SKM-1 (cell line): ENCODE measurements around the gene PSME2.

Source experiments
- DNase-seq: peaks from one replicate; lab custom pipeline; 2025; ENCODE audit not compliant: unreplicated experiment; lab: John Stamatoyannopoulos, UW

The PSME2 gene

GRCh38 chr14:24095271-24096068, 50.9 kb downstream of the PSME2 start:
- DNase-seq: peak; percentile 6

- DNase-seq: no peak
These were observed 51.6 kb downstream of the PSME2 start for GRCh38 chr14:24094841-24095270.

GRCh38 chr14:24093901-24094840, 52.2 kb downstream of the PSME2 start, which contains the start of gene PCK2:
Gene PCK2 (plus strand): TSS chr14:24094311. CDS start chr14:24094406, 95 bp downstream.
- DNase-seq: peak; percentile 34
